GM12878 (cell line): ENCODE data around the gene MGLL. TPM values are rescaled to one million over a fixed set of nuclear protein-coding genes. Genes with fewer than 3 reads are reported as not detected.

ENCODE experiments used
- ATAC-seq: fragments of 200-7000 bp; cut with Tn5 transposase; 3 replicates; pipeline ENCODE4 v1.9.1; 2020; ENCODE audit warnings: mild to moderate bottlenecking, moderate library complexity
- BruUV-seq: library from RNA; stranded (reverse); fragments of 400-500 nt; replicated peaks from 2 replicates; lab custom pipeline; 2021; lab: Mats Ljungman, UMichigan
- CTCF ChIA-PET: fragments of 300-600 bp; sonication (Branson Sonifier 250); formaldehyde crosslinking; extraction: SDS; loops from one replicate; lab custom pipeline; 2021; ENCODE audit warnings: inconsistent platforms; lab: Yijun Ruan, JAX
- POLR2A ChIA-PET: fragments of 350-600 bp; formaldehyde crosslinking; extraction: SDS; loops from one replicate; lab custom pipeline; 2021; ENCODE audit warnings: inconsistent platforms; lab: Charles Lee
- RAD21 ChIA-PET: fragments of 300-600 bp; sonication (Branson Sonifier 250); formaldehyde crosslinking; loops from one replicate; lab custom pipeline; 2023; ENCODE audit warnings: antibody characterized with exemption; ENCODE audit not compliant: unreplicated experiment; lab: Charles Lee
- SMC1A ChIA-PET: fragments of 300-600 bp; sonication (Branson Sonifier 250); formaldehyde crosslinking; loops from one replicate; lab custom pipeline; 2023; ENCODE audit not compliant: unreplicated experiment, uncharacterized antibody; lab: Charles Lee
- DNase-seq: peaks from one replicate; pipeline ENCODE4 v3.0.0-alpha.2; 2011; ENCODE audit warnings: low read depth, low spot score
- FAIRE-seq: peaks from 3 replicates; lab custom pipeline; 2011; peaks lifted over from hg19 to GRCh38; lab: Jason Lieb, UNC
- H2AFZ ChIP-seq: 2 replicates; pipeline ENCODE4 v1.6.0; 2011; ENCODE audit warnings: low read depth, low read length, control low read depth; ENCODE audit not compliant: control insufficient read depth
- H3K27ac ChIP-seq: 2 replicates; pipeline ENCODE4 v1.5.1; 2011; ENCODE audit warnings: control low read depth; ENCODE audit not compliant: control insufficient read depth, insufficient read depth
- H3K27me3 ChIP-seq, 2 experiments: replicated peaks in 1 of 2; 2 replicates each; pipeline versions ENCODE4 v1.6.0 to v1.6.1; 2011; ENCODE audit warnings: low read length in 1 of 2; ENCODE audit not compliant: control insufficient read depth in 2 of 2, insufficient read depth in 2 of 2
- H3K36me3 ChIP-seq, 2 experiments: 2 replicates each; pipeline ENCODE4 v1.5.1; 2011; ENCODE audit warnings: low read length in 1 of 2; ENCODE audit not compliant: control insufficient read depth in 2 of 2, insufficient read depth in 2 of 2
- H3K4me1 ChIP-seq: 2 replicates; pipeline ENCODE4 v1.6.1; 2011; ENCODE audit warnings: mild to moderate bottlenecking, low read length, moderate library complexity, mixed read lengths; ENCODE audit not compliant: control insufficient read depth, insufficient read depth
- H3K4me2 ChIP-seq: 2 replicates; pipeline ENCODE4 v1.6.0; 2011; ENCODE audit warnings: control low read depth; ENCODE audit not compliant: control insufficient read depth, insufficient read depth
- H3K4me3 ChIP-seq: fragments of 200-600 bp; sonication (generic); 2 replicates; pipeline ENCODE4 v1.5.1; 2016
- H3K79me2 ChIP-seq: 2 replicates; pipeline ENCODE4 v1.6.0; 2011; ENCODE audit warnings: low read length; ENCODE audit not compliant: control insufficient read depth, insufficient read depth
- H3K9ac ChIP-seq: 2 replicates; pipeline ENCODE4 v1.8.0; 2011; ENCODE audit warnings: low read length, control low read depth, mixed read lengths; ENCODE audit not compliant: control insufficient read depth, insufficient read depth
- H3K9me3 ChIP-seq: replicated peaks from 3 replicates; pipeline ENCODE4 v1.5.1; 2011; ENCODE audit warnings: mild to moderate bottlenecking, low read length; ENCODE audit not compliant: control insufficient read depth, insufficient read depth
- H4K20me1 ChIP-seq: 2 replicates; pipeline ENCODE4 v1.6.0; 2011; ENCODE audit not compliant: control insufficient read depth, insufficient read depth
- ATF2 ChIP-seq: IDR thresholded peaks from 2 replicates; pipeline ENCODE4 v1.6.1; 2012; ENCODE audit warnings: low read length, inconsistent platforms
- EP300 ChIP-seq, 2 experiments: fragments of 150-350 bp in 1 of 2; IDR thresholded peaks; 2 replicates each; pipeline ENCODE4 v1.6.1; 2011 to 2012; ENCODE audit warnings: low read depth in 2 of 2, low read length in 2 of 2, borderline replicate concordance in 1 of 2, improper control_type of control experiment in 1 of 2, inconsistent platforms in 1 of 2; ENCODE audit not compliant: control insufficient read depth in 1 of 2
- GATAD2B ChIP-seq: fragments of 450-650 bp; conservative IDR thresholded peaks from 2 replicates; pipeline ENCODE4 v1.6.1; 2017; ENCODE audit warnings: low read depth, mild to moderate bottlenecking, moderate library complexity
- HDAC6 ChIP-seq: fragments of 200-600 bp; sonication (generic); IDR thresholded peaks from one replicate; pipeline ENCODE4 v1.8.0; 2017; ENCODE audit warnings: antibody characterized with exemption; ENCODE audit not compliant: unreplicated experiment
- HDGF ChIP-seq: fragments of 450-650 bp; IDR thresholded peaks from 2 replicates; pipeline ENCODE4 v1.6.1; 2016; ENCODE audit warnings: antibody characterized with exemption
- MTA2 ChIP-seq: fragments of 450-650 bp; IDR thresholded peaks from 2 replicates; pipeline ENCODE4 v1.6.1; 2016; ENCODE audit warnings: low read depth, mild to moderate bottlenecking, moderate library complexity
- MXI1 ChIP-seq: fragments of 150-350 bp; IDR thresholded peaks from 2 replicates; pipeline ENCODE4 v1.6.1; 2011; ENCODE audit warnings: low read depth, mild to moderate bottlenecking, inconsistent platforms, low read length, improper control_type of control experiment
- NR2C2 ChIP-seq: IDR thresholded peaks from 2 replicates; pipeline ENCODE4 v1.6.1; 2011; ENCODE audit warnings: borderline replicate concordance, low read depth; ENCODE audit not compliant: control insufficient read depth, insufficient read length
- NRF1 ChIP-seq: conservative IDR thresholded peaks from 2 replicates; pipeline ENCODE4 v1.6.1; 2011; ENCODE audit warnings: mild to moderate bottlenecking, low read depth, low read length, improper control_type of control experiment
- RFX5 ChIP-seq: IDR thresholded peaks from 2 replicates; pipeline ENCODE4 v1.6.1; 2011; ENCODE audit warnings: low read depth, low read length, improper control_type of control experiment
- SKIL ChIP-seq: fragments of 450-650 bp; IDR thresholded peaks from 2 replicates; pipeline ENCODE4 v1.6.1; 2017; ENCODE audit warnings: mild to moderate bottlenecking, low read depth, inconsistent platforms; ENCODE audit not compliant: poor library complexity, severe bottlenecking
- SP1 ChIP-seq: IDR thresholded peaks from one replicate; pipeline ENCODE4 v1.6.1; 2011; ENCODE audit warnings: low read depth, low read length
- ZNF217 ChIP-seq: fragments of 450-650 bp; IDR thresholded peaks from 2 replicates; pipeline ENCODE4 v1.6.1; 2017; ENCODE audit warnings: antibody characterized with exemption, mild to moderate bottlenecking
- ZNF592 ChIP-seq: fragments of 450-650 bp; IDR thresholded peaks from 2 replicates; pipeline ENCODE4 v1.6.1; 2017; ENCODE audit warnings: mild to moderate bottlenecking, moderate library complexity
- WGBS: methylation state at CpG from one replicate; pipeline ENCODE4 v1.1.6; 2016; ENCODE audit warnings: low lambda C conversion rate; ENCODE audit not compliant: insufficient replicate concordance, insufficient coverage; ENCODE audit errors: missing lambda C conversion rate; 5-methylcytosine and 5-hydroxymethylcytosine counted together
- in situ Hi-C: fragments of 300-500 bp; cut with MboI; formaldehyde crosslinking; loops from 9 replicates; pipeline ENCODE4 v1.14.3; 2018; ENCODE audit warnings: mixed read lengths
- intact Hi-C: fragments of 100-400 bp; cut with micrococcal nuclease; formaldehyde crosslinking; loops from one replicate; pipeline ENCODE4 v1.14.2; 2022; ENCODE audit not compliant: unreplicated experiment
- polyA plus RNA-seq, 11 experiments: library from polyadenylated mRNA; depleted of rRNA in 4 of 11; unstranded in 6 of 11; stranded (reverse) in 5 of 11; fragments of >200 nt; fragmentation: Nextera tagmentation in 4 of 11; fragmentation: Illumina TruSeq in 1 of 11; extraction: Ambion mirVana in 4 of 11; extraction: Trizol in 1 of 11; gene quantifications; 1 replicate in 1 of 11; 2 replicates in 10 of 11; pipeline versions ENCODE4 v1.2.1 to v1.2.3, GENCODE V29; 2011 to 2016; ENCODE audit warnings: inconsistent platforms in 2 of 11, missing spikeins in 2 of 11, low read depth in 1 of 11
- total RNA-seq, 4 experiments: library from RNA; depleted of rRNA in 3 of 4; stranded (reverse); fragments of >200 nt in 3 of 4; fragmentation: Illumina TruSeq in 1 of 4; extraction: Trizol in 1 of 4; gene quantifications; 2 replicates each; pipeline versions ENCODE4 v1.2.1 to v1.2.3, GENCODE V29; 2013 to 2021

Gene MGLL
- total and polyA plus RNA-seq, 10 of the 15 experiments (the other 5 are each of a cell fraction or from before 2014, with no cell fraction given) = 44.9 to 177 (median 72.9) TPM

GRCh38 chr3:127760361-127760760, 62.0 kb downstream of the MGLL start:
- SMC1A ChIA-PET = interaction anchor here (0.9 to 12.3 kb wide), 5 partner anchors 8 to 199 kb away, joined by 4 to 205 read pairs (median 7); partner anchors contain the start of gene MGLL
- Histone ChIP-seq H3K9me3 (no peaks in the 10 kb centered on the region), H3K27ac (no peak overlapping the region), H3K36me3 (peaks cover 4 to 17% of the 10 kb centered on the region in 2 experiments; a peak in 2 of 4 replicates), H4K20me1 (no peaks in the 10 kb centered on the region), H3K4me2 (no peak overlapping the region), H3K79me2 (peaks cover 65% of the 10 kb centered on the region), H3K4me3 (no peak overlapping the region), H2AFZ (no peak overlapping the region), H3K4me1 (peaks cover 65% of the 10 kb centered on the region)
- no peak for ATAC-seq
- BruUV-seq = no TSS peak
- CTCF ChIA-PET = interaction anchor here (1.1 to 3.5 kb wide), 2 partner anchors 21 to 61 kb away, joined by 3 to 19 read pairs; partner anchors contain the start of gene MGLL
- in situ Hi-C loops = no loop called here
- DNase-seq = no peak
- POLR2A ChIA-PET = interaction anchor here (8.8 kb wide), 1 partner anchor 8 kb away, joined by 116 read pairs; no protein-coding TSS in a partner anchor
- 98% methylated on average over 14 of the region's 14 CpGs for WGBS
- TF ChIP-seq SP1 (no peak), MTA2 (no peak), NRF1 (no peak), RFX5 (no peak), ZNF217 (no peak), HDAC6 (no peak), ATF2 (no peak), SKIL (no peak), HDGF (no peak), MXI1 (no peak), GATAD2B (no peak), NR2C2 (no peak), EP300 (IDR thresholded peaks at IDR 0.05; ENCODE audit: borderline replicate concordance in 1 of 2, control insufficient read depth in 1 of 2, low read depth in 2 of 2, low read length in 2 of 2) (no peak), ZNF592 (no peak)
- TF ChIP-seq, all 136 proteins: peak for 0
- intact Hi-C loops = no loop called here
- Histone ChIP-seq H3K27me3 (no peaks in the 10 kb centered on the region), H3K9ac (no peak overlapping the region)
- RAD21 ChIA-PET = interaction anchor here (0.9 to 10.7 kb wide), 3 partner anchors 8 to 74 kb away, joined by 3 to 149 read pairs (median 19); no protein-coding TSS in a partner anchor
- no peak for FAIRE-seq
